ENCODE measurements around the gene ZNF746.
A peak's percentile ranks its signal among the peaks of the same experiment; 100 is the strongest.
"Not testable (repeated sequence)": the region's sequence is repeated elsewhere in the genome, so short reads cannot be mapped to it uniquely, and the experiment has no call there.

ZNF746 gene

DNA sequence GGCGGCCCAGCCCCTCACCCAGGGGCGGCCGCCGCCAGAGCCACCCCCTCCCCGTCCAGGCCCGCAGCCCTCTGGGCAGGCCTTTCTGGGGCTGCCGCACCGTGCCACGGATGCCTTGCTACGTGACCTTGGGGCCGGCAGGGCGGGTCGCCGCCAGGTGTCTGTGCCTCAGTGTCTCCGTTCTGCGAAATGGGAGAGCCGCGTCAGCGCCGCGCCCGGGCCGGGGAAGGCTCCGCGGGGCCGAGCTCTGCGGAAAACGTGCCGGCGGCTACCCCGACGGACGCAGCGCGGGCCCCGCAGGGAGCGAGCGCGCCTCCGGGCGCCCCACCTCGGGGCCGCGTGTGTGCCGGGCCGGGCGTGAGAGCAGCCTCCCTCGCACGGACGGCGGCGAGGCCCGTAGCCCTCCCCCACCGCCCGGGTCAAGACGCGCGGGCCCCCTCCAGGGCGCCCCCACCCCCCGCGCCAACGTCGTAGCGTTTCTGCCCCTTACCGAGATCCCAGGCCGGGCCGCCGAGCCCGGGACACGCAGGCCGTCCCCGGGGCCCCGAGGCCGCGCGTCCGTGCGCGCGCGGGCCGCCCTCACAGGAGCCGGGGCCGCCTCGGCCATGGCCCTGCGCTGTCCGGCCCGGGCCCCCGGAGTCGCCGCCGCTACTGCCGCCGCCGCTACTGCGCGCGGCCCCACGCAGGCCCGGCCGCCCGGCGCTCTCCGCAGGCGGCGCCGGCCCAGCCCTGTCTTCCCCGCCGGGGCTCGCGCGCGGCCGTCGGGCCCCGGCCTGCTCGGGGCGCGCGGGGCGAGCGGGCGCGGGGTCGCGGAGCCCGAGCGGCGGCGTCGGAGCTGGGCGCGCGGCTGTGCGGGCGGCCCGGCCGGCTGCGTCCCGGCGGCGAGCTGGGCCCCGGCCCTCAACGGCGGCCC, 37.8 kb downstream of the ZNF746 start:
- DNase-seq (ENCODE audit: low read depth in 2 of 2): peak in 1 of 2 experiments; percentile 20

DNA sequence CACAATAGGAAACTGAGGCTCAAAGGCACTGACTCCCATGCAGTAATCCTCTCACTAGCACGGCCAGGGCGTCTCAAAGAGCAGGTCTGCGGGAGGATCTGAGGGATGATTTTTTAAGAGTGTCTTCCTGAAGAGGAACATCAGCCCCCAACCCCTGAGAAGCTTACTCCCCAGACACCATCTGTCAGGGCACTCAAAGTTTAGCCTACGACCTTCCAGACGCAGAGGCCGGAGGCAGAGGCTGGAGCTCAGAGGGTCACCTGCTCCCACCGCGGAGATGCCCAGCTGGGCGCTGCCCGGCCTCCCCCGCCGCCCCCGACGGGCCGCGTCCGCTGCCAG, 38.4 kb downstream of the ZNF746 start:
- no peak for DNase-seq (ENCODE audit: low read depth in 2 of 2)

- no peak for DNase-seq (ENCODE audit: low read depth in 2 of 2)
Measured at GRCh38 chr7:149458235-149458634, 39.4 kb downstream of the ZNF746 start.

- DNase-seq (ENCODE audit: low read depth in 2 of 2): no peak
Measured at GRCh38 chr7:149457766-149458165, 39.8 kb downstream of the ZNF746 start.

GRCh38 chr7:149456506-149457421, 40.8 kb downstream of the ZNF746 start:
- no peak for DNase-seq (ENCODE audit: low read depth in 2 of 2)

DNA sequence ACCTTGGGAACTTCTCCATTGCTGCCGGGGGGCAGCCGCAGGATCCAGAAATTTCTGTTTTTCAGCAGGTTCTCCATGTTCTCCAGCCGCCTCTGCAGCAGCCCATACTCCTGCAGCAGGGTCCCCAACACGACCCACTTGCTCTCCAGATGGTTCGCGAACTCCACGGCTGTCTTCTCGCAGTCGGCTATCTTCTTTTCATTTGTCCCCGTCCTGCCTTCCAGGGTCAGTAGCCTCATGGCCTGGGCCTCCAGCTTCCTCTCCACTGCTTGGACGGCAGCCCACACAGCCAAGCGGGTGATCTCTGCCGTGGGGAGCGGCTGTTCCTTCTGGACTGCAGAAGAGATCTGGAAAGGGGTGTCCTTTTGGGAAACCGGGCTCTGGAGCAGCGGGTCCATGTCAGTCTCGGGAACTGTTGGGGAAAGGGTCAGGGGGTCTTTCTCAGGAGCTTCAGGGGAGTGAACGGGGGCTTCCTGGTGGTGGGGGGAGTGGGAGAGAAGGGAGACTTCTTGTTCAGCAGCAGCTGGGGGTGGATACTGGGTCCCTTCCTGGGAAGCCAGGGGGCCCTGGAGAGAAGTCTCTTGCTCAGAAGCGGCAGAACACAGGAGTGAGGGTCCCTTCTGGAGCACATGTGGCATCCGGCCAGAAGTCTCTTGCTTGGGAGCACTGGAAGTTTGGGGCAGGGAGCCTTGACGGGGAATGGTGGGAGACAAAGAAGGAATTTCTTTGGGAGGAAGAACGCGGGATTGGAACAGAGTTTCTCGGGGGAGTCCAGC, 42.2 kb downstream of the ZNF746 start:
- DNase-seq (ENCODE audit: low read depth in 2 of 2): no peak

DNA sequence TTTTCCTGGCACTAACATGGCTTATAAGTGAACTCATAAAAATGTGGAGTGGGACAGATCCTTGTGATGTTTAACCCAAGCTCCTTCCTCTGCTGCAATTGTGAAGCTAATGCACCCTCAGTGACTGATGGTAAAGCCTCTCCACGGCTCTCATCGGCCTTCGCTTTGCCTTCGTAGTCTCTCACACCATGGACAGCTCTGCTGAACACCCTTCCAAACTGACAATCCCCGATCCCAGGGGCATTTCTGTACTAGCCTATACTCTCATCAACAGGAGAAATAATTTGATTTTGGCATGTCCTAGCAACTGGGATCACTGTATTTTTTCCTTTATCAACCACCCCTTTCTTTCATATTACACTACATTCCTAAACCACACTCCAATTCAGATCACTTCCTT, 42.9 kb downstream of the ZNF746 start:
- no peak for DNase-seq (ENCODE audit: low read depth in 2 of 2)

GRCh38 chr7:149454006-149454405, 43.6 kb downstream of the ZNF746 start:
- no peak for DNase-seq (ENCODE audit: low read depth in 2 of 2)

- DNase-seq (ENCODE audit: low read depth in 2 of 2): no peak
Measured at GRCh38 chr7:149450821-149451220, 46.8 kb downstream of the ZNF746 start.

DNA sequence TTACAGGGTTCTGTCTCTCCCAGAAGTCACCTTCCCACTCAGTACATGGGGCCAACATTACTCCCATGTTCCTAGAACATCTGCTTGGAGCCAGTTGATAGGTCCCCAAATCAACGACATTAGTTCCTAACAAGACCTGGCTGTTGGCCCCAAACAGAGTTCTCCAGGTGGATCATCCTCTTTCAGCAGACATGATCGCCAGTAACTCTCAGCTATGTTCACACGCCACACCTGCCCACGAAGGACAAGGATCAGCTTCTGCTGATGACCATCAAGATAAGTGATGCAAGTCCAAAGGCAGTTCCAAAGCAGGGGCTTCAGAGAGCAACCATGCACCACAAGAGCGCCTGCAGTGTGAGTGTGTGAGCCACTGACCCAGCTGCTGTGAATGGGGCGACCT, 47.7 kb downstream of the ZNF746 start:
- DNase-seq (ENCODE audit: low read depth in 2 of 2): no peak

DNA sequence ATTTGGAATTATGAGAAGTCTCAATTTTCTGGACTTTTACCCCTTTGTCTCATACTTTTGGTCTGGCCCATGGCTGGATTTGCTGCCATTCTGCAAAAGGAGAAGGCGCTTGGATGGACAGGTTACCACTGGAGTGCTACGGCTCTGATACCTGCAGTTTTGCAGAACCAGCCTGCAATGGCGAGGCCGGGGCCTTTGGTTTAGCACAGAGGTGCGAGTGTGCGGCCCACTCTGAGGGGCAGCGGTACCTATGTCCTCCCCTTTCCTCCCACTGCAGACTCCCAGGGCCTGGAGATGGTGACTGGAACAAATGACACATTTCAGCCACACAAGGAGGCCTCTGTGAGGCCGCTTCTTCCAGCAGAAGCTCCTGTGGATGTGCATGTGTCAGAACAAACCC, 48.6 kb downstream of the ZNF746 start:
- no peak for DNase-seq (ENCODE audit: low read depth in 2 of 2)

- DNase-seq (ENCODE audit: low read depth in 2 of 2): not testable (repeated sequence)
Measured at GRCh38 chr7:149446026-149446425, 51.6 kb downstream of the ZNF746 start.

GRCh38 chr7:149444287-149444686, 53.3 kb downstream of the ZNF746 start:
- DNase-seq (ENCODE audit: low read depth in 2 of 2): no peak

GRCh38 chr7:149443523-149443922, 54.1 kb downstream of the ZNF746 start:
- DNase-seq (ENCODE audit: low read depth in 2 of 2): no peak

GRCh38 chr7:149442924-149443323, 54.7 kb downstream of the ZNF746 start:
- no peak for DNase-seq (ENCODE audit: low read depth in 2 of 2)

- DNase-seq (ENCODE audit: low read depth in 2 of 2): no peak
Measured at GRCh38 chr7:149440222-149440621, 57.4 kb downstream of the ZNF746 start.

DNA sequence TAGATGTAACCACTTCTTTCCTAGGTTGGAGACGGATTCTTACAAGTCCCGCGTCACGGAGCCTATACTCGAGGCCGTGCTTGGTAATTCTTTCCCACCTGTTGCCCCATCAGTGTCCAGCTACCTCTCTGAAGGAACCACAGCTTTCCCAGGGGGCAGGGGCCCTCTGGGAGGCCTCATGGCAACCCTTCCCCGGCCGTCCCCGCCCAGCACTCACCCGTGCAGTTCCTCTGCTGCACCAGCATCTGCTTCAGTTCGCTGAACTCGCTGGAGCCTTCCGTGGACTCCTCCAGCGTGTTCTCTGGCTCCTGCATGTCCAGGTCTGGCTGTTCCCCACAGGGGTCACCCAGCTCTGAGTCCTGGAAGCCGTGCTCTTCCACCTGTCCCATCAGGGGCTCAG, 61.3 kb downstream of the ZNF746 start:
- no peak for DNase-seq (ENCODE audit: low read depth in 2 of 2)

- no peak for DNase-seq (ENCODE audit: low read depth in 2 of 2)
Measured at GRCh38 chr7:149433124-149433523, 64.5 kb downstream of the ZNF746 start.

- no peak for DNase-seq (ENCODE audit: low read depth in 2 of 2)
Measured at GRCh38 chr7:149432121-149432691, 65.4 kb downstream of the ZNF746 start.

- no peak for DNase-seq (ENCODE audit: low read depth in 2 of 2)
Measured at GRCh38 chr7:149431486-149432120, 66.0 kb downstream of the ZNF746 start.

DNA sequence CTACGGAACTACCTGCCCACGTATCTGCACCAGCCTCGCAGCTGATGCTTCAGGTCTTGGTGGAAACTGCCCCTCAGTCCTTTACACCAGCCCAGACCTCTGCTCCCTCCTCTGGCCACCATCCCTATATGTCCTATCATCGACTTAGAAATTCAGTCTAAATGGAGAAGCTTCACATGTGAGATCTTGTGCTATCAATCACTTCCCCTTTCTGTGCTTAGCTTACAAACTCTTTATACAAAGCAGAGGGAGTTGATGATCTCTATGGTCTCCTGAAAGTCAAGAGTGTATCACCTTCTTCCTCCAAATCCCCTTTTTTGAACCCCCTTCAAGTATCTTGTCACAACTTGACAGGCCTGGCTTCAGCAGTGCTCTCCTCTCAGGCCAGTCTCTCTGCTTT, 67.4 kb downstream of the ZNF746 start:
- DNase-seq (ENCODE audit: low read depth in 2 of 2): no peak
